A549 (cell line): ENCODE measurements around the gene NHSL2.

Experiments
- FOSL2 ChIP-seq, 2 experiments: fragments of 450-650 bp in 1 of 2; fragments of >200 bp in 1 of 2; sonication (Bioruptor Twin) in 1 of 2; formaldehyde crosslinking; IDR thresholded peaks; 2 replicates each; pipeline versions ENCODE4 v1.5.0 to v1.6.1; 2016 to 2020; ENCODE audit warnings: mild to moderate bottlenecking in 1 of 2, moderate library complexity in 1 of 2
- NR3C1 ChIP-seq: fragments of >200 bp; sonication (Bioruptor Twin); formaldehyde crosslinking; IDR thresholded peaks from 3 replicates; pipeline ENCODE4 v1.6.1; 2017
- ZSCAN20 ChIP-seq: fragments of 250-450 bp; sonication (Bioruptor Pico); IDR thresholded peaks from 2 replicates; pipeline ENCODE4 v1.8.0; 2022; ENCODE audit warnings: mild to moderate bottlenecking, moderate library complexity
- TF ChIP-seq, protein P1 (sequence below): fragments of >200 bp; sonication (Bioruptor Twin); formaldehyde crosslinking; IDR thresholded peaks from 3 replicates; pipeline ENCODE4 v1.5.1; 2016

DNA sequence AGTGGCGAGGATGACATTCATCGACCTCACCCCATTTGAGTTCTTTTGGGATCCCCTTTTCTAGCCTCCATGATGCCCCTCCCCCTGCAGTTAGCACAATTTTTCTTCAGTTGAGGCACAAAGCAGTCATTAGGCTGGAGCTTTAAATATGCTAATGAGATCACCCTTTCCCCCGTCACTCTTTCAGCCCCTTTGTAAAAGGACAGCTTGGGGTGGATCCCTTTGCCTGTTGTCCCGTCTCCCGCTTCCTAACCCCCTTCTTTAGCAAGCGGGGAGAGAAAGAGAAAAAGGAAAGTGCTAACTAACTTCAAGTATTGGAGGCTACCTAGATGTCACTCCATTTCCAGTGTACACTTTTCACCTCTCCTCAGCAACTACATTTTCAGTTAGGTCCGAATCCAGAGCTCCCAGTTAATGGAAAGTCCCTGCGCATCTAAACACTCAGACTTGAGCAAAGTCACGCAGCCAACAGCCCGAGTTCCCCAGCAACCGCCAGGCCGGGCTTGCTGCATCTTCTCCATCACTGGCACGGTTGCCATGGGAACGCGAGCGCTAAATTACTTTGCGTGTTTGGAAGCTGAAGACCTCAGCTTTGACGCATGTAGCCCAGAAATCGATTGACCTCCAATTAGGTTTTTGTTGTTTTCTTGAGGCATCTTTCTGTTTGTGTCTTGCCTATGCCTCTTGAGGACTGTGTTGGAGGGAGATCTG is 144.3 kb downstream of the NHSL2 start:
- TF ChIP-seq, protein P1, sequence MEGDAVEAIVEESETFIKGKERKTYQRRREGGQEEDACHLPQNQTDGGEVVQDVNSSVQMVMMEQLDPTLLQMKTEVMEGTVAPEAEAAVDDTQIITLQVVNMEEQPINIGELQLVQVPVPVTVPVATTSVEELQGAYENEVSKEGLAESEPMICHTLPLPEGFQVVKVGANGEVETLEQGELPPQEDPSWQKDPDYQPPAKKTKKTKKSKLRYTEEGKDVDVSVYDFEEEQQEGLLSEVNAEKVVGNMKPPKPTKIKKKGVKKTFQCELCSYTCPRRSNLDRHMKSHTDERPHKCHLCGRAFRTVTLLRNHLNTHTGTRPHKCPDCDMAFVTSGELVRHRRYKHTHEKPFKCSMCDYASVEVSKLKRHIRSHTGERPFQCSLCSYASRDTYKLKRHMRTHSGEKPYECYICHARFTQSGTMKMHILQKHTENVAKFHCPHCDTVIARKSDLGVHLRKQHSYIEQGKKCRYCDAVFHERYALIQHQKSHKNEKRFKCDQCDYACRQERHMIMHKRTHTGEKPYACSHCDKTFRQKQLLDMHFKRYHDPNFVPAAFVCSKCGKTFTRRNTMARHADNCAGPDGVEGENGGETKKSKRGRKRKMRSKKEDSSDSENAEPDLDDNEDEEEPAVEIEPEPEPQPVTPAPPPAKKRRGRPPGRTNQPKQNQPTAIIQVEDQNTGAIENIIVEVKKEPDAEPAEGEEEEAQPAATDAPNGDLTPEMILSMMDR, result no peak
- TF ChIP-seq ZSCAN20 (CRISPR knock-in tag) (no peak), FOSL2 (IDR thresholded peaks at IDR 0.05) (no peak), FOSL2 (CRISPR knock-in tag; IDR thresholded peaks at IDR 0.05) (no peak), NR3C1 (no peak)
